CD8-positive, alpha-beta memory T cell (primary cell): ENCODE measurements around the gene NDRG2. TPM values are rescaled to one million over a fixed set of nuclear protein-coding genes. Genes with fewer than 3 reads are reported as not detected.
"Not testable (repeated sequence)": the region's sequence is repeated elsewhere in the genome, so short reads cannot be mapped to it uniquely, and the experiment has no call there.

ENCODE experiments used
- CTCF ChIA-PET: fragments of 350-600 bp; sonication (Branson Sonifier 250); formaldehyde crosslinking; loops from one replicate; lab custom pipeline; 2021; ENCODE audit warnings: antibody characterized with exemption; lab: Charles Lee
- POLR2A ChIA-PET: fragments of 350-600 bp; sonication (Branson Sonifier 250); formaldehyde crosslinking; loops from one replicate; lab custom pipeline; 2021; ENCODE audit warnings: antibody characterized with exemption; lab: Charles Lee
- DNase-seq, 5 donors: peaks; one replicate each; pipeline versions ENCODE4 v3.0.0 to v3.0.0-alpha.2; 2020 to 2022; ENCODE audit warnings: mixed read lengths in 1 of 5
- H3K27ac ChIP-seq: one replicate; pipeline ENCODE4 v1.7.0; 2013; ENCODE audit warnings: low read depth, mild to moderate bottlenecking, low read length, moderate library complexity
- H3K27me3 ChIP-seq: 2 replicates; pipeline ENCODE4 v1.7.0; 2013; ENCODE audit warnings: low read length, mild to moderate bottlenecking; ENCODE audit not compliant: insufficient read depth, poor library complexity, severe bottlenecking
- H3K36me3 ChIP-seq: 2 replicates; pipeline ENCODE4 v1.7.0; 2013; ENCODE audit warnings: mild to moderate bottlenecking, low read length, moderate library complexity; ENCODE audit not compliant: insufficient read depth
- H3K4me1 ChIP-seq: 2 replicates; pipeline ENCODE4 v1.7.0; 2013; ENCODE audit warnings: mild to moderate bottlenecking, low read length, moderate library complexity; ENCODE audit not compliant: insufficient read depth
- H3K4me3 ChIP-seq: 2 replicates; pipeline ENCODE4 v1.7.0; 2013; ENCODE audit warnings: mild to moderate bottlenecking, low read length
- H3K9me3 ChIP-seq: 2 replicates; pipeline ENCODE4 v1.7.0; 2013; ENCODE audit warnings: mild to moderate bottlenecking, low read length
- H3K27ac Mint-ChIP-seq, 8 donors: one replicate each; pipeline ENCODE4 v1.8.0; 2020 to 2021; ENCODE audit warnings: mixed read lengths in 8 of 8, mild to moderate bottlenecking in 6 of 8, inconsistent platforms in 3 of 8, moderate library complexity in 3 of 8
- H3K27me3 Mint-ChIP-seq, 2 donors: one replicate each; pipeline ENCODE4 v1.8.0; 2020 to 2021; ENCODE audit warnings: mixed read lengths in 2 of 2, mild to moderate bottlenecking in 1 of 2, moderate library complexity in 1 of 2
- H3K36me3 Mint-ChIP-seq, 3 donors: one replicate each; pipeline ENCODE4 v1.8.0; 2020 to 2021; ENCODE audit warnings: mixed read lengths in 3 of 3, inconsistent platforms in 1 of 3, mild to moderate bottlenecking in 1 of 3
- H3K4me1 Mint-ChIP-seq, 3 donors: one replicate each; pipeline ENCODE4 v1.8.0; 2020 to 2021; ENCODE audit warnings: mixed read lengths in 3 of 3, inconsistent platforms in 1 of 3, mild to moderate bottlenecking in 1 of 3
- H3K4me3 Mint-ChIP-seq, 7 donors: one replicate each; pipeline ENCODE4 v1.8.0; 2020 to 2021; ENCODE audit warnings: mixed read lengths in 7 of 7, mild to moderate bottlenecking in 6 of 7, moderate library complexity in 4 of 7, inconsistent platforms in 2 of 7
- H3K9me3 Mint-ChIP-seq, 5 donors: one replicate each; pipeline ENCODE4 v1.8.0; 2020 to 2022; ENCODE audit warnings: mixed read lengths in 5 of 5, mild to moderate bottlenecking in 3 of 5, moderate library complexity in 2 of 5, inconsistent platforms in 1 of 5
- polyA plus RNA-seq: library from polyadenylated mRNA; unstranded; fragments of 300-500 nt; fragmentation: Illumina TruSeq; gene quantifications from one replicate; pipeline ENCODE4 v1.2.3, GENCODE V29; 2021
- total RNA-seq, 2 experiments: library from RNA; stranded (reverse); gene quantifications; one replicate each; pipeline ENCODE4 v1.2.3, GENCODE V29; 2021

NDRG2 gene
- total and polyA plus RNA-seq, 3 experiments from 2014 or later = 4.8 to 19.9 (median 5.0) TPM

DNA sequence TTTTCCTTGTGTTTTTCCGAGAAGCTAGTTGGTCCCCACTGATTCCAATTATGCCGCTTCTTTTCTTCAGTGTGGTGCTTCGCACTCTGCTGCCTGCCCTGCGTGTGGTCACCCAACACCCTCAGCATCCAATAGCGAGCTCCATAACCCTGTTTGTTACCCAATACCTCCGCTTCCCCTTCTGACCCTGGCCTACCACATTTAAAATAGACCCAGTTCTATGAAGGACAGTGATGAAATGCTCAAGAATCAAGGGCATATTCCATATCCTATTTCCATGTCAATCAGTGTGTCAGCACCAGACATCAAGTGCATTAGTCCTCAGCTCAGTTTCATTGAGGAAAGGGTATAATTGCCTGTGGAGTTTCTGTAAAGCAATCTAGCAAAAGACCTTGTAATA lies 9.5 kb downstream of the NDRG2 start:
- no peaks in the 10 kb centered on the region for H3K4me1 ChIP-seq
- Mint-ChIP-seq H3K4me3 (no peak overlapping the region), H3K4me1 (no peaks in the 10 kb centered on the region), H3K27me3 (peaks cover 14 to 23% of the 10 kb centered on the region in 2 donors), H3K9me3 (no peaks in the 10 kb centered on the region), H3K36me3 (peaks cover 0 to 26% (median 5%) of the 10 kb centered on the region in 3 donors), H3K27ac (no peak overlapping the region)
- no peak for DNase-seq
- no peaks in the 10 kb centered on the region for H3K9me3 ChIP-seq
- POLR2A ChIA-PET = interaction anchor here (0.8 to 2.1 kb wide), 3 partner anchors 25 to 89 kb away, joined by 3 to 11 read pairs (median 6); no protein-coding TSS in a partner anchor
- no peaks in the 10 kb centered on the region for H3K36me3 ChIP-seq
- H3K27ac ChIP-seq = no peak overlapping the region
- H3K4me3 ChIP-seq = no peak overlapping the region
- no peaks in the 10 kb centered on the region for H3K27me3 ChIP-seq
- CTCF ChIA-PET = interaction anchor here (1.0 to 12.0 kb wide), 28 partner anchors 9 to 121 kb away, joined by 3 to 201 read pairs (median 10); partner anchors contain the start of genes ARHGEF40, NDRG2, RNASE13 and RNASE7

DNA sequence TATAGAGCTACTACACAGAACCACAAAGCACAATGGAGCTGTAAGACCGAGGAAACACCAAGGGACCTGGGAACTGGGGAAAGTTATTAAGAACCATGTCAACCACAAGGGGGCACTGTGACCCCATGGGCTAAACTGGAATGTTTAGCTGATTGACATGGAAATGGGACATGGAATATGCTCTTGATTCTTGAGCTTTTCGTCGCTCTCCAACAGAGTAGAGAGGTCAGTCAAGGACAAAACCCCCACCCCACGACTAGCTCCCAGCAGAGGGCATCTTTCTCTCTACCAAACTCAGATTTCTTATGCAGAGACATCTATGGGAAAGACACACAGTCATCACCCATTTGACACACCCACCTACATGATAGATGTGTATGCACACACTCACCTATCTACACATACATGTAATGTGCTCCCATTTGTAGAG lies 10.1 kb downstream of the NDRG2 start:
- Histone ChIP-seq H3K9me3 (no peaks in the 10 kb centered on the region), H3K27ac (no peak overlapping the region), H3K27me3 (no peaks in the 10 kb centered on the region), H3K4me1 (no peaks in the 10 kb centered on the region), H3K36me3 (no peaks in the 10 kb centered on the region), H3K4me3 (no peak overlapping the region)
- Mint-ChIP-seq H3K27ac (peak overlapping the region in 1 of 8 donors; percentile 8), H3K9me3 (no peaks in the 10 kb centered on the region), H3K36me3 (peaks cover 0 to 25% (median 5%) of the 10 kb centered on the region in 3 donors), H3K4me1 (no peaks in the 10 kb centered on the region), H3K27me3 (peaks cover 14 to 23% of the 10 kb centered on the region in 2 donors), H3K4me3 (no peak overlapping the region)
- DNase-seq = peak; percentile 66 to 86 (median 75)
- POLR2A ChIA-PET = interaction anchor here (0.6 to 2.1 kb wide), 4 partner anchors 25 to 89 kb away, joined by 3 to 11 read pairs (median 4); no protein-coding TSS in a partner anchor
- CTCF ChIA-PET = interaction anchor here (0.9 to 12.0 kb wide), 31 partner anchors 9 to 122 kb away, joined by 3 to 201 read pairs (median 6); partner anchors contain the start of genes ARHGEF40, NDRG2, RNASE13 and RNASE7

GRCh38 chr14:21011136-21011535 lies 13.7 kb downstream of the NDRG2 start:
- H3K27me3 ChIP-seq = no peaks in the 10 kb centered on the region
- no peaks in the 10 kb centered on the region for H3K9me3 ChIP-seq
- no peak overlapping the region for H3K4me3 ChIP-seq
- H3K27ac Mint-ChIP-seq = no peak overlapping the region
- H3K27me3 Mint-ChIP-seq = peaks cover 11 to 29% of the 10 kb centered on the region in 2 donors
- H3K9me3 Mint-ChIP-seq = no peaks in the 10 kb centered on the region
- DNase-seq = no peak
- ChIA-PET CTCF (interaction anchor here (8.8 to 12.0 kb wide), 3 partner anchors 29 to 94 kb away, joined by 133 to 201 read pairs (median 152); partner anchors contain the start of genes RNASE7, TMEM253 and ZNF219), POLR2A (no interaction called here)
- H3K36me3 ChIP-seq = no peaks in the 10 kb centered on the region
- no peaks in the 10 kb centered on the region for H3K4me1 ChIP-seq
- no peak overlapping the region for H3K4me3 Mint-ChIP-seq
- H3K4me1 Mint-ChIP-seq = no peaks in the 10 kb centered on the region
- H3K36me3 Mint-ChIP-seq = no peaks in the 10 kb centered on the region
- H3K27ac ChIP-seq = no peak overlapping the region

DNA sequence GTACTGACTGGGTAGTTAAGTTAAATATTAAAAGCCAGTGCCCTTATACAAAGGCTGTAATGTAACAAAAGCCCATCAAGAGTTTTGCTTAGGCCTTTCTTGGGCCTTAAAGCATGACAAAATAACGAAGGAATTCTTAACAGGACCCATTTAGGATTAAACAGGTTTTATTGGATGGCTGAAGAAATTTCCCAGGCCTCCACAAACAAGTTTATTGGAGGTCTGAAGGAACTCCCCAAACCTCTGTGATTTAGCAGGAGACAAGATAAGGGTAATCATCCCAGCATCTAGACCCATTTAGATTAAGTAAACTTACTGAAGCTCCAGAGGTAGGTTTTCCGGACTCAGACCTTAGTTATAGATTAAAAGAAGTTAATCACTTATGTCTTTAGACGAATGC lies 15.1 kb downstream of the NDRG2 start:
- H3K36me3 ChIP-seq, DNase-seq, H3K4me3 ChIP-seq, H3K36me3 Mint-ChIP-seq, H3K27me3 ChIP-seq, H3K27ac ChIP-seq, POLR2A ChIA-PET, H3K27ac Mint-ChIP-seq, H3K9me3 ChIP-seq, H3K4me1 ChIP-seq, H3K9me3 Mint-ChIP-seq, H3K4me3 Mint-ChIP-seq, H3K4me1 Mint-ChIP-seq: not testable (repeated sequence)
- CTCF ChIA-PET = interaction anchor here (1.2 to 12.0 kb wide), 3 partner anchors 31 to 85 kb away, joined by 3 to 152 read pairs (median 7); partner anchors contain the start of gene ZNF219
- peaks cover 11 to 29% of the 10 kb centered on the region in 2 donors for H3K27me3 Mint-ChIP-seq

DNA sequence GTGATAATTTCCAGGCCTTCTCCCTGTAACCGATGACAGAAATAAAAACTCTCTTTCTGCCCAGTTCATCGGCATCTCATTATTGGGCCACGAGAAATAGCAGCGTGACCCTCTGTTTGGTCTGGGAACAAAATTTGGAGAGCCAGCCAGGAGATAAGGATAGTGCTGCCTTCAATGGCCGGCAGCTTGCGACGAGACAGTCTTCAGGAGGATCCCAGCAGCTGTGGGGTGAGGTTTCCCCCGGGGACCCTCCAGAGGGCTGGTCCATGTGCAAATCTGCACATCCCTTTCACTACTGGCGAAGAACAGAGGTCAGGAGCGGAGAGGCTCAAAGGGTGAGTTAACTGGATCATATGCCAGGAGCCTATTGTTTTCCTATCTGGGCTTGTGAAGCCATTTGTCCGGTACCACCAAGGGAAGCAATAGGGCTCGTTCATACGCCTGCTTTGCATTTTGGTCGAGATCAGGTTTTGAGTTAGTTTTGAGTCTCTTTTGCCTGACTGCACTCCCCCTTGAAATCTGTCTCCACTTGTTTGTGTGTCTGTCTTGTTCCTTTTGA lies 21.0 kb downstream of the NDRG2 start:
- ChIA-PET POLR2A (no interaction called here), CTCF (interaction anchor here (0.9 to 3.1 kb wide), 2 partner anchors 11 to 89 kb away, joined by 3 to 23 read pairs; no protein-coding TSS in a partner anchor)
- DNase-seq = no peak
- no peaks in the 10 kb centered on the region for H3K4me1 Mint-ChIP-seq
- no peak overlapping the region for H3K27ac Mint-ChIP-seq
- Histone ChIP-seq H3K4me1 (no peaks in the 10 kb centered on the region), H3K36me3 (no peaks in the 10 kb centered on the region), H3K27me3 (no peaks in the 10 kb centered on the region), H3K9me3 (no peaks in the 10 kb centered on the region), H3K27ac (no peak overlapping the region), H3K4me3 (no peak overlapping the region)
- no peaks in the 10 kb centered on the region for H3K9me3 Mint-ChIP-seq
- H3K27me3 Mint-ChIP-seq = peaks cover 3 to 6% of the 10 kb centered on the region in 2 donors
- H3K4me3 Mint-ChIP-seq = no peak overlapping the region
- peaks cover 0 to 3% (median 0%) of the 10 kb centered on the region in 3 donors for H3K36me3 Mint-ChIP-seq

DNA sequence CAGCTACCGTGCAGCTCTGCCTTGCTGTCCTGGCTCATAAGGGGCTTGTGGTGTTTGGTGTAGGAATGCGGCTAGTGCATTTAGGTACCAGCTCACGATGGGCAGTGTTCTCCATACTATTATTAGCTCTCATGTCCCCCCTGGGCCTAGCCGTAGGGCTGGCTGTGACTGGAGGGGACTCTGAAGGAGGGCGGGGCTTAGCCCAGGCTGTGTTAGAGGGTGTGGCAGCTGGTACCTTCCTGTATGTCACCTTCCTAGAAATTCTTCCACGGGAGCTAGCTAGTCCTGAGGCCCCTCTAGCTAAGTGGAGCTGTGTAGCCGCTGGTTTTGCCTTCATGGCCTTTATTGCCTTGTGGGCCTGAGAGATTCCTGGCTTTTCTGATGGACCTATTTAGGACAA lies 23.6 kb downstream of the NDRG2 start:
- H3K4me3 Mint-ChIP-seq = no peak overlapping the region
- no peaks in the 10 kb centered on the region for H3K4me1 Mint-ChIP-seq
- no peak for DNase-seq
- Histone ChIP-seq H3K27me3 (no peaks in the 10 kb centered on the region), H3K27ac (no peak overlapping the region), H3K36me3 (peaks cover 4% of the 10 kb centered on the region), H3K4me1 (peaks cover 7% of the 10 kb centered on the region), H3K4me3 (no peak overlapping the region), H3K9me3 (no peaks in the 10 kb centered on the region)
- peaks cover under 1 to 16% (median 10%) of the 10 kb centered on the region in 3 donors for H3K36me3 Mint-ChIP-seq
- POLR2A ChIA-PET = no interaction called here
- H3K9me3 Mint-ChIP-seq = no peaks in the 10 kb centered on the region
- H3K27ac Mint-ChIP-seq = no peak overlapping the region
- peaks cover 0 to 3% of the 10 kb centered on the region in 2 donors for H3K27me3 Mint-ChIP-seq
- CTCF ChIA-PET = interaction anchor here (1.0 to 2.3 kb wide), 3 partner anchors 14 to 92 kb away, joined by 3 to 12 read pairs (median 6); no protein-coding TSS in a partner anchor

DNA sequence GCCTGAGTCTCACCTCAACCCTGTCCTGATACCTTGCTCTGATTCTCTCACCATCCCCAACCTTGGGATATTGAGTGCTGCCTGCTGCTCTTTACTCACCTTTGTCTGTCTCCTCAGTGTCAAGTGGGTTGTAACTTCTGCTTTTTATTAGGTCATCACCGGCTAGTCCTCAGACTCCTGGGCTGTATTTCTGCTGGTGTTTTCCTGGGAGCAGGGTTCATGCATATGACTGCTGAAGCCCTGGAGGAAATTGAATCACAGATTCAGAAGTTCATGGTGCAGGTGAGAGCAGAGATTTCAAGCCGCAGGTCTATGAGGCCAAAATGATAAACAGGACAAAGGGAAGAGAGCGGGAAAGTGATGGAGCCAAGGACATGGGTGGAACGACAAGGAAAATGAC lies 25.3 kb downstream of the NDRG2 start:
- no peak for DNase-seq
- peaks cover 4 to 32% (median 23%) of the 10 kb centered on the region in 3 donors for H3K36me3 Mint-ChIP-seq
- Histone ChIP-seq H3K36me3 (peaks cover 20% of the 10 kb centered on the region), H3K4me3 (no peak overlapping the region), H3K27me3 (no peaks in the 10 kb centered on the region), H3K27ac (no peak overlapping the region), H3K9me3 (no peaks in the 10 kb centered on the region), H3K4me1 (peaks cover 7% of the 10 kb centered on the region)
- H3K4me1 Mint-ChIP-seq = no peaks in the 10 kb centered on the region
- no peaks in the 10 kb centered on the region for H3K9me3 Mint-ChIP-seq
- no peak overlapping the region for H3K27ac Mint-ChIP-seq
- ChIA-PET POLR2A (no interaction called here), CTCF (interaction anchor here (3.5 kb wide), 1 partner anchor 15 kb away, joined by 17 read pairs; no protein-coding TSS in a partner anchor)
- H3K27me3 Mint-ChIP-seq = peaks cover 0 to 3% of the 10 kb centered on the region in 2 donors
- no peak overlapping the region for H3K4me3 Mint-ChIP-seq
